ENCODE results near the gene GABRB1. TPM values are rescaled to one million over a fixed set of nuclear protein-coding genes. Genes with fewer than 3 reads are reported as not detected.

GABRB1 gene
- total and polyA plus RNA-seq, 2 of the 8 experiments (the other 6 are each of a cell fraction or from before 2014, with no cell fraction given): 0.22 to 0.38 TPM

GRCh38 chr4:47109379-47109778 is 78.0 kb downstream of the GABRB1 start:
- DNase-seq (ENCODE audit: low read depth in 1 of 2, low spot score in 2 of 2): no peak
- Histone ChIP-seq H3K23ac (ENCODE audit: insufficient read length) (no peak overlapping the region), H3K4me2 (ENCODE audit: insufficient read depth in 1 of 2, low read depth in 2 of 2, low read length in 2 of 2) (no peak overlapping the region), H4K20me1 (replicated peaks in 1 of 2; ENCODE audit: control insufficient read depth in 1 of 2, insufficient read depth in 2 of 2, low read length in 2 of 2) (no peaks in the 10 kb centered on the region), H3K9me3 (ENCODE audit: insufficient read depth in 2 of 2, low read depth in 1 of 2, low read length in 1 of 2) (no peaks in the 10 kb centered on the region), H2BK20ac (ENCODE audit: low read length) (no peak overlapping the region), H3K9ac (replicated peaks in 1 of 4; ENCODE audit: extremely low read depth in 1 of 4, low read depth in 3 of 4, low read length in 3 of 4) (no peak overlapping the region), H3K36me3 (ENCODE audit: control insufficient read depth in 2 of 4, insufficient read depth in 4 of 4, low read length in 3 of 4) (no peaks in the 10 kb centered on the region), H2BK5ac (ENCODE audit: low read depth, low read length) (no peak overlapping the region), H3K18ac (ENCODE audit: extremely low read depth, low read length) (no peak overlapping the region), H3K56ac (replicated peaks; ENCODE audit: insufficient read length, low read depth, low read length) (no peak overlapping the region), H3K4me1 (replicated peaks in 1 of 4; ENCODE audit: control insufficient read depth in 3 of 4, insufficient read depth in 4 of 4, low read length in 3 of 4) (no peaks in the 10 kb centered on the region), H3K4me3 (ENCODE audit: extremely low read depth in 1 of 4, insufficient read depth in 2 of 4, low read depth in 3 of 4, low read length in 4 of 4) (no peak overlapping the region), H3K4ac (replicated peaks; ENCODE audit: insufficient read length, low read depth, low read length) (no peak overlapping the region), H4K8ac (ENCODE audit: extremely low read depth, insufficient read depth, low read length) (no peak overlapping the region), H2BK120ac (replicated peaks; ENCODE audit: low read depth, low read length) (no peak overlapping the region), H3K79me1 (ENCODE audit: low read depth, low read length) (no peaks in the 10 kb centered on the region), H4K5ac (ENCODE audit: insufficient read length, low read depth, low read length) (no peak overlapping the region), H2BK15ac (ENCODE audit: low read length) (no peak overlapping the region), H2AK5ac (ENCODE audit: low read depth, low read length) (no peak overlapping the region), H3K14ac (ENCODE audit: insufficient read length) (no peak overlapping the region), H3K23me2 (ENCODE audit: low read depth, low read length) (0 out of 2 replicates have a peak, but pooled peaks cover 1% of the 10 kb centered on the region), H3K27me3 (replicated peaks in 1 of 4; ENCODE audit: control insufficient read depth in 3 of 4, extremely low read depth in 1 of 4, insufficient read depth in 3 of 4, low read length in 3 of 4) (no peaks in the 10 kb centered on the region), H2AFZ (ENCODE audit: low read length) (no peak overlapping the region), H2BK12ac (ENCODE audit: low read depth, low read length) (no peak overlapping the region), H4K91ac (replicated peaks; ENCODE audit: insufficient read length, low read length) (no peak overlapping the region), H3K27ac (ENCODE audit: low read depth, low read length) (no peak overlapping the region), H3K79me2 (ENCODE audit: control insufficient read depth in 1 of 2, insufficient read depth in 2 of 2, low read length in 2 of 2) (no peaks in the 10 kb centered on the region)
- 81% methylated on average over 2 of the region's 2 CpGs; no CpG with 5 or more reads in 1 of the 2 experiments for WGBS, 2 experiments (ENCODE audit: extremely low coverage in 1 of 2, insufficient coverage in 1 of 2, insufficient read length in 1 of 2, insufficient replicate concordance in 2 of 2, low coverage in 1 of 2, low lambda C conversion rate in 2 of 2, missing lambda C conversion rate in 1 of 2)
- POLR2A ChIA-PET (ENCODE audit: partially characterized antibody): no interaction called here
- CTCF ChIA-PET (ENCODE audit: partially characterized antibody): interaction anchor here (0.7 to 3.0 kb wide), 4 partner anchors 10 to 121 kb away, joined by 3 to 16 read pairs (median 4); no protein-coding TSS in a partner anchor
- TF ChIP-seq RAD21 (IDR thresholded peaks at IDR 0.05 in 1 of 2, conservative IDR thresholded peaks at IDR 0.05 in 1 of 2; ENCODE audit: low read depth in 2 of 2, low read length in 2 of 2) (peak; percentile 33 to 54; a peak in 3 of 4 replicates), CTCF (IDR thresholded peaks at IDR 0.05; ENCODE audit: control extremely low read depth in 1 of 3, insufficient read depth in 1 of 3, low read depth in 1 of 3, low read length in 3 of 3) (peak in 1 of 3 experiments; percentile 29; a peak in 2 of 4 replicates), RNF2 (IDR thresholded peaks at IDR 0.05; ENCODE audit: borderline replicate concordance, low read depth, low read length, missing control alignments, poor library complexity, severe bottlenecking) (no peak)
- FAIRE-seq: no peak

Measured in H1 (cell line).